Activated effector memory CD4-positive, alpha-beta T cell treated with anti-CD3 and anti-CD28 coated beads, Interleukin-2, amount 50 U/mL, for 16 hours (primary cell): Measurements from ENCODE around the gene OST4.
A peak's percentile ranks its signal among the peaks of the same experiment; 100 is the strongest.
"Not testable (repeated sequence)": the region's sequence is repeated elsewhere in the genome, so short reads cannot be mapped to it uniquely, and the experiment has no call there.

ENCODE experiments used
- DNase-seq: peaks from one replicate; pipeline ENCODE4 v3.0.0-alpha.2; 2020

Gene OST4

DNA sequence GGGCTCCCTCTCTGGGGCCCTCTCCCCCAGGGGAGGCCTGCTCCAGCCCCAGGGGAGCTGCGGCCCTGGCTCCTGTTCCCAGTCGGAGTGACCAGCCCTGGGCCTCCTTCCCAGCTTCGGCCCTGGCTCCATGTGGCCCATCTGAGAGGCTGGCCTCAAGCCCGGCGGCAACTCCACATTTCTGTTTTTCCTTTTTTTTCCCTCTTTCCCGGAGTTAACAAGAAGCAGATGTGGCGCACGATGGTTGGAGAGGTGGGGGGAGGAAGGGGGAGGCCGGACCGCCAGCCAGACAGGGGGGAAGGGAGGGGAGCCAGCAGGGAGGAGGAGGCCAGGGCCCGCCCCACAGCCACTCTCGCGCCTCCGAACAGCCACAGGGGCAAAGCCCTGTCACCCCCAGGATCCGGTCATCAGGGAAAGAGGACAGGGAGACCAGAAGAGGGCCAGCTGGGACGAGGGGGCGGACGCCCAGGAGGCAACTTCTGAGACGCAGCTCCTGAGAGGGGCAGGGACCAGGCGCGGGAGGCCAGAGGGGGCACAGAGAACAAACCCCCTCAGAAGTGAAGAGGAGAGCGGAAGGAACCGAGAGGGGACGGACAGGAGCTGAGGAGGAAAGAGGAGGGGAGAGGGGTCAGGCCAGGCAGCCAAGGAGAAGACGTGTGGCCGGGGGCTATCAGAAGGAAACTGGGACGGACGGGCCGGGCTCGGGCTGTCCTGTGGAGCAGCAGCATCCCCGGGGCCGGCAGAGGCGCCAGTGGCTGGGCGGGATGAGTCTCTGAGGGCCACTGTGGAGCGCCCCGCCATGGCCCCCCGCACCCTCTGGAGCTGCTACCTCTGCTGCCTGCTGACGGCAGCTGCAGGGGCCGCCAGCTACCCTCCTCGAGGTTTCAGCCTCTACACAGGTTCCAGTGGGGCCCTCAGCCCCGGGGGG, 7.1 kb upstream of the OST4 start, which contains the start of gene EMILIN1:
TSS of gene EMILIN1 (plus strand) at position 349 of the 928 bp plus-strand sequence. CDS start at position 800, 451 bp downstream.
- no peak for DNase-seq

DNA sequence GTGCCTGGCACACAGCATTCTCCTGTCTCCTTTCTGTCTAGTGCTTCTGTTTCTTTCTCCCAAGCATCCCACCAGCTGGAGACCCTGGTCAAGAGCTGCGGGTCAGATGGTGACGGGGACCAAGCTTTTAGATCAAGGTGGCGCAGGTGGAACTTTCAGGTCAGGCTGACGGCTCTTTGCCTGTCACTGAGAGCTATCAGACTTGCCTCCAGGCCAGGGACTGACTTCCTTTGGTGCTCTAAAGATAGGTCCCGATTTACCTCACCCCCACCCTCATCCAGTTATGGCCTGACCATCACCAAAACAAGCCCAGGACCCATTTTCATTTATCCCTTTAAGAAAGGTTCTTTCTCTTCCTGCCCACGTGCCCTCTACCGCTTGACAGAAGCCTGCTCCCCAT, 5.8 kb upstream of the OST4 start:
- no peak for DNase-seq

DNA sequence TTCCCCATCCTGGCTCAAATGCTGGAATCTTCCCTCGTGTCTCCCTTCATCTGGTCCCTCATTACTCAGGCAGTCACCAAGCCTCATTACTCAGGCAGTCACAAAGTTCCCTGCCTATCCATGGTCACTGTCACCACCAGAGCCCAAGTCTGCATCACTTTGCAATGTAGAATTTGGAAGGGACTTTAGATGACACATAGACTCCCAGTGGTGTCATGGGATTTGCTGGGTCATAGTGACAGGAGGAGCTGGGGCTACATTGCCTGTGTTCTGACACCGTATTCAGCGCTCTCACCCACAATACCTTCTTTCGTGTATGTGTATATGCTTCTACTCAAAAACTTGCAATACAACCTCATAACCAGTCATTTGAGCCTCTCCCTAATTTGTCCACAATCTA, 4.9 kb upstream of the OST4 start:
- no peak for DNase-seq

- DNase-seq = not testable (repeated sequence)
Observed at GRCh38 chr2:27075566-27075871, 4.1 kb upstream of the OST4 start.

DNA sequence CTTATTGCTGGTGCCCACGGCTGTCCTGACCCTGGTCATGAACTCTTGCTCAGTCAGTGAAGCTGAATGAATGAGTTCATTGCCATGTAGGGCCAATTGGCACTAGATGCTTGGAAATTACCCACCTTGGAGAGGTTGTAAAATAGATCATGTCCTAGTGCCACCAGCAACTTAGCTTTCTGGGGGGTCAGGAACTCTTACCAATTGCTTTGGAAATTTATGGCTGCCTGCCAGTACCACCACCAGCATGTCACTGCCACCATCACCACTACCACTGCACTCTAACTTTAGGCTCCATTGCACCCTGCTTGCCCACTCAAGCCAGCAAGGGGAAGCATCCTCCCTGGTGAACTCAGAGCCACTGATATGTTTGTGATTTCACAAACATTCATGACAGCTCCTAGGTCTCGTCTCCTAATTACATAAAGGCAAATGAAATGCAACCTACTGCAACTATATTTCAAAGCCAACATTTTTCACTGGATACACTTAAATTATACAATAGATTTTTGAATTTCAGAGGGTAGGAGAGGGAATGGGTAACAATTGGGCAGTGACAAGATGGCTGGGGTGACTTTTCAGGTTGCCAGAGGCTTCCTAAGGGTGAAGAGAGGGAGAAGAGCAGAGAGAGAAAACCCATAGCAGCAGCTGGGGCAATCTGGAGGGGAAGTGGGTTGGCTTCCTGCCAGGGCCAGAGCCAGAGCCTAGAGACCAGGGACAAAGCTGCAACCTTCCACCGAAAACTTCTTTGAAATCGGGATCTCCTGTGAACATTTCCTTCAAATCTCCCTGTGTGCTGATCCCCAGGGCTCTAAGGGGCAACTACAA, 3.5 kb upstream of the OST4 start:
- DNase-seq = peak; percentile 79

GRCh38 chr2:27073782-27074181, 2.3 kb upstream of the OST4 start:
- no peak for DNase-seq

GRCh38 chr2:27072920-27073319, 1.5 kb upstream of the OST4 start:
- no peak for DNase-seq

GRCh38 chr2:27071990-27072830, 756 bp upstream of the OST4 start:
- peak; percentile 75 for DNase-seq

DNA sequence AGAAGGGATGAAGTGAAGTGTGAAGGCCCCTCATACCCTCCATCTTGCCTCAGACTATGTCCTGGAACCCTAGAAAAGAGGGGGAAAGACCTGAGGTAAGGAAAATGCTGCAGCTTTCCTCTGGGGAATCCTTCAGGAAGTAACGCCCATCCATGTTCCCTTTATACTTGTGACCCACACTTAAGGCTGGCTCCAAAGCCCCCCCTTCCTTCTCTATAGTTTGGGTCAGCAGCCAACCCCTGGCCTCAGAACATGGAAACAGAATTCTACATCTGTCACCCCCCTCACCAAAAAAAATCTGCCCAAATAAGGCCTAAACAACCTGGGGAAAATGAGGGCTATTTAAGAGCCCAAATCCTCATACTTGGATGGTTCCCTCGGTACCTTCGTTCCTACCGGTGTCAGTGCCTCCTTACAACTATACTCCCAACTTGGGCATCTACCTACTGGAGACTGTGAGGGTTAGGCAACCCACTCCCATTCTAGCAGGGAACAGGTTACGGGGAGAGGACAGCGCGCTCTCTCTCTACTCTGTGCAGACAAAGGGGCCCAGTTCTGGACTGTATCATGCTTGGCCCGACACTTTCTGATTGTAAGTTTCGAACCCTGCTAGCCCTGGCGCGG, 689 bp downstream of the OST4 start:
- no peak for DNase-seq

- DNase-seq = no peak
Observed at GRCh38 chr2:27069961-27070618, 1.4 kb downstream of the OST4 start.

DNA sequence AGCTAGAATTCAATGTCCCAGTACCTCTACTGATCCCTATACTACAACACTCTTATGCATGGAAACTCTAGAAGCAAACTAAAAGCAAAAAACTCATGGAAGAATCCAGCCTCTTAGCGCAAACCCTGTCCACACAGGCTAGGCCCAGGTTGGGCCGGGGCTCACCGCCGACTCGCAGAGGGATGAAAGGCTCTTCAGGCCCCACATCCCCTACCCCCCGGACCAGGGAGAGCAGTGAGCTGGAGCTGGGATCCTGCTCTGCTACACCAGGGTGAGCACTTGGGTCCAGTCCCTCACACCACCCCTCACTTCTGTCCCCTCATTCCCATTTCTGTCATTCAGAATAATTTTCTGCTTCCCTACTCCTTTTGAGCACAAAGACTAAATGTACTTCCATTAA, 2.0 kb downstream of the OST4 start:
- no peak for DNase-seq

DNA sequence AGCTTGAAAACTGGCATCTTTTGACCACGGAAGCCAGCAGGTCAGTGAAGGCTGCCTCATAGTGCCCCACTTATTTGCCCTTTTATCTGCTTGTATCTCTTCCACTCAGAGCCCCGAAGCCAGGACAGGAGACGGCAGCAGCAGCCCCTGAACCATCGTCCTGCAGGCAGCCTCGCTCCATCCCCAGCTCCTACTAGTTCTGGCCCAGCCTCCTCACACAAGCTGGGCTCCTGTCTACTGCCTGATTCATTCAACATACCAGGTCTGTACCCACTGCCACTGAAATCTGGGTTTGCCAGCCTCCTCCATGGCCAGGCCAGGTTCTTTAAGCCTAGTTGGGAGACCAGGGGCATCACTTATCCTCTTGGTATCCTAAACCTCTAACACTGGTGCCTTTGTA, 4.1 kb downstream of the OST4 start:
- DNase-seq = no peak

DNA sequence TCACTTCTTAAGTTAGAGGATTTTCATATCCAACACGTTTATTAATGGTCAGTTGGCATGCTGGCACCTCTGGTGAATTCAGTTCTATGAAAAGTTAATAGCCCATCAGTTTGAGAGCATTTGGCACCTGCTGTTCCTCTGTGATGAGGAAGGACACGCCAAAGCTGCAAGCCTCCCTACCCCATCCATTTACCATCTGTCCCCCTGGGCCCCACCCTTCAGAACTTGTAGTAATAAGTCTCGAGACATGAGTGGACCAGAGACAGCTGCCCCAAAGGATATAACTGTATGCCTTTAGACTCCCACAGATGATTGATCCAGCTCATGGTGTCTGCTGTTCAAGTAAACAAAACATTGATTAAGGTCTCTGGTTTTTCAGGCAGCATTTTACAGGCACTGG, 6.3 kb downstream of the OST4 start:
- DNase-seq = no peak

DNA sequence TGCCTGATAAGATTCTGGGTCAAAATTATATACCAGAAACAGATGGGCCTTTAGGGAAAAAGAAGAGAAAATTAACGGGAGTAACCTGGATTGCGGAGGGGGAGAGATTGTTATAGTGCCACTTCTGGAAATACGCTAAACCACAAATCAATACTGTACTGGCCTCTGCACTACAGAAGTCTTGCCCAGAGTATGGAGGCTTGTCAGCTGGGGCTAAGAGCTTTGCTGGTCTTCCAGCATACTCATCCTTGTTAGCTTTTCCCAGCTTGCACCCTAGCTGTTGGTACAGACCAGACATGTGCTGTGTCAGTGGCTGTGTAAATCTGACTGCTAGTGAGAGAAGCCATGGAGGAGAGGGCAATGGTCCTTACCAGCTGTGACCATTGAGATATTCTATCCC, 11.1 kb downstream of the OST4 start:
- DNase-seq = no peak

- DNase-seq = no peak
Observed at GRCh38 chr2:27059141-27059820, 12.2 kb downstream of the OST4 start.

GRCh38 chr2:27058210-27058609, 13.2 kb downstream of the OST4 start:
- no peak for DNase-seq

GRCh38 chr2:27057184-27057583, 14.3 kb downstream of the OST4 start:
- no peak for DNase-seq

- no peak for DNase-seq
Observed at GRCh38 chr2:27054721-27055120, 16.7 kb downstream of the OST4 start.

DNA sequence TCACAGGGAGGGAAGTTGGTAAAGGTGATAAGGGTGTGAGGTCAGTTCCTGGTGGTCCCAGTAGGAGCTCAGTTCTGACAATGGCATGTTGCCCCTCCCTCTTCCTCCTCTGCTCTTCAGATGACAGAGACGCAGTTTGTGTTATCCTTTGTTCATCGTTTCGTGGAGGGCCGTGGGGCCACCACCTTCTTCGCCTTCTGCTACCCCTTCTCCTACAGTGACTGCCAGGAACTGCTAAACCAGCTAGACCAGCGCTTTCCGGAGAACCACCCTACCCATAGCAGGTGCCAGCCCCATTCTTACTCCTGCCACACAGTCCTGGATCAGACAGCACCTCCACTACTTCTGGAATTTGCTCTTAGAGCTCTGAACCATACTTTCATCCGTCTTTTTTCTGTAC, 17.7 kb downstream of the OST4 start:
- DNase-seq = no peak

DNA sequence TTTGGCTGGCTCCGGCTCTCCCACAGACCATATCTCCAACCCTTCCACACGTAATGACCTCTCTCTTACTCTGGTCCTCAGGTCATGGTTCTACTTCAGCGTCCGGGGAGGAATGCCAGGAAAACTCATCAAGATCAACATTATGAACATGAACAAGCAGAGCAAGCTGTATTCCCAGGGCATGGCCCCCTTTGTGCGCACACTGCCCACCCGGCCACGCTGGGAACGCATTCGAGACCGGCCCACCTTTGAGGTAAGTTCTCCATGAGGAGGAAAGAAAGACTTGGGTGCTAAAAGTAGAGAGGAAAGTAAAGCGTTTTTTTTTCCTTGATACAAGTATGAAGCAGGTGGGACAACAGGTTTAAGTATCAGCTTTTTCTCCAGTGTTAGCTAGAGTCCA, 18.1 kb downstream of the OST4 start:
- DNase-seq = no peak

DNA sequence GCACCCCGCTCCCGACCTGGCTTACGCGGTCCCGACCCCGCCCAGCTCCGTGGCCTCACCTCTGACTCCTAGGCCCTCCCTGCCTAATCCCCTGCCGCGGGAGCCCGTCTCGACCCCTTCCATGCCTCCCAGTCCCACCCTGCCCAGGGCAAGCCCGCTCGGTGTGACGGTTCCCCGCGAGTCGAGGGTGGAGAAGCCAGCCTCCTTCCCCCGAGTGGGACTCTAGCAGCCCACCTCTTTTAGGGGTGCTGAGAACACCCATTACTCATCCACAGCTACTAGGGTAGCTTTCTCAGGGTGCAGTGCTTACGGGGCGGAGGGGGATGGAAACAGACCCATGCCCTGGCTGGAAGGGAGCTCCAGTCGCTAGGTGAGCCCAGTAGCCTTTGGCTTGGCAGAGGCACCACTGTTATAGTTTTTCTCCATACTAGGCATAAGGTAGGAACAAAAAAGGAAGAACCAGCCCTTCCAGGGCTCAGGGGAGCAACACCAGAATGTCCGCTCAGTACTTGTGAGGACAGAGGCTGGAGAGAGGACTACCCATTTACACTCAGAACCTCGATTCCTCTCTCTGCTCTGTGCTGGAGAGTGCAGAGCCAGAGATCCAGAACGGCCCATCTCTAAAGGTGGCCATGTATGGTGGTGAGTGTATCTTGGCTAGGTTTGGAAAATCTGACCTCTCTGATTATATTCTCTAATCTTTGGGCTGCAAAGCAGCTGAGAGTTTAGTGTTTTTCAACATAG, 19.4 kb downstream of the OST4 start:
- DNase-seq = peak; percentile 82
